Sigmoid colon (tissue), 4 donors: ENCODE measurements around the gene GTF2IRD1.

ENCODE experiments used
- CTCF ChIP-seq, 4 experiments: fragments of 450-650 bp in 3 of 4; fragments of 200-600 bp in 1 of 4; IDR thresholded peaks; one replicate each; pipeline ENCODE4 v1.5.1; 2016 to 2019; ENCODE audit warnings: antibody characterized with exemption in 4 of 4, mild to moderate bottlenecking in 3 of 4, moderate library complexity in 2 of 4
- EP300 ChIP-seq, 4 donors: sonication (generic); formaldehyde crosslinking; IDR thresholded peaks; one replicate each; pipeline ENCODE4 v1.6.1; 2017; ENCODE audit warnings: antibody characterized with exemption in 4 of 4
- POLR2A ChIP-seq, 2 donors: fragments of 450-650 bp; IDR thresholded peaks; one replicate each; pipeline ENCODE4 v1.6.1; 2016; ENCODE audit warnings: antibody characterized with exemption in 2 of 2, mild to moderate bottlenecking in 2 of 2, moderate library complexity in 2 of 2
- POLR2AphosphoS5 ChIP-seq, 4 donors: sonication (generic); formaldehyde crosslinking; IDR thresholded peaks; one replicate each; pipeline ENCODE4 v1.6.1; 2017; ENCODE audit warnings: antibody characterized with exemption in 4 of 4

- TF ChIP-seq CTCF (IDR thresholded peaks at IDR 0.05) = no peak
- no peak for TF ChIP-seq POLR2AphosphoS5 (IDR thresholded peaks at IDR 0.05)
- TF ChIP-seq EP300 (IDR thresholded peaks at IDR 0.05) = no peak
- no peak for TF ChIP-seq POLR2A (IDR thresholded peaks at IDR 0.05)
These were observed 184.0 kb downstream of the GTF2IRD1 start for GRCh38 chr7:74637745-74638144.
